ENCODE measurements around the gene GET4. TPM values are rescaled to one million over a fixed set of nuclear protein-coding genes. Genes with fewer than 3 reads are reported as not detected.

Gene GET4
- total and polyA plus RNA-seq, 2 of the 8 experiments (the other 6 are each of a cell fraction or from before 2014, with no cell fraction given): 56.7 to 74.1 TPM

- TF ChIP-seq SIRT6 (IDR thresholded peaks at IDR 0.05; ENCODE audit: low read length): no peak
Observed at GRCh38 chr7:879706-880105, 3.4 kb downstream of the GET4 start (continued).

Data from H1 (cell line).